ENCODE measurements around the gene TMEM203.

TMEM203 gene

GRCh38 chr9:137227054-137227852 is 21.8 kb upstream of the TMEM203 start, which contains the start of gene RNF224:
Gene RNF224 (plus strand): TSS chr9:137227502. CDS start chr9:137228336, 834 bp downstream.
- Mint-ChIP-seq H3K27ac (peak within 1 kb of the TSS; percentile 27), H3K4me3 (no peak within 1 kb of the TSS), H3K9me3 (no peaks in the 10 kb centered on the region), H3K36me3 (peaks cover 7% of the 10 kb centered on the region), H3K4me1 (peaks cover 12% of the 10 kb centered on the region)
- ATAC-seq = peak; percentile 62
- peak; percentile 82 to 90 for DNase-seq (ENCODE audit: low spot score in 2 of 2)

DNA sequence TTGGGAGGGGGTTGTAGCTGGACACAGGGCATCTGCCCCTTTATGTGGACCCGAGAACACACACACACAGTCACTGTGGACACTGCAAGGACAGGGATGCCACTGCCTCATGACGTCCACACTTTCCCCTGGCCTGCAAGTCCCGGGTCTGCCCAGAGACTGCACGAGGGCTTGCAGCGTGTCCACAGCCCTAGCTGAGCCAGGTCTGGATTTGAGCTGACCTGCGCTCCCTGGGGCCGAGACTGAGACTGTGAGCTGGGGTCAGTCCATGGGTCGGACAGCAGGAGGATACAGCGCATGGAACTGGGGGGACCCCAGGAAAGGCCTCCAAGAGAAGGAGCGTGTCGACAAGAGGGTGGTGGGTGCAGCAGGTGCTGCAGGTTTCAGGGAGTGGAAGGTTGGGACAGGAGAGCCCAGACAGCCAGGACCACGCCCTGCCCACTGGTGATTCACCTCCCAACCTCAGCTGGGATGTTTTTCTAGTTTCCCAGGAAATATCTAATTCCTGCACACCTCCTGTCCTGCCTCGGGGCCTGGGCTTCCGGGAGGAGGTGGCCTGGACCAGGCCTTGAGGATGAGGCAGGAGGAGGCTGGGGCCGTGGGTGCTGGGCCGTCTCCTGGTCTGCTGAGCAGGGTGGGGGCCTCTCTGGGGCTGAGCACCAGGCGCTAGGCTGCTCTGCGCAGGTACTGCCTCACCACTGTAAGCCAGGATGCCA is 21.0 kb upstream of the TMEM203 start:
- no peak for ATAC-seq
- H3K4me1 Mint-ChIP-seq = peaks cover 12% of the 10 kb centered on the region
- no peak overlapping the region for H3K27ac Mint-ChIP-seq
- peaks cover 7% of the 10 kb centered on the region for H3K36me3 Mint-ChIP-seq
- no peak for DNase-seq (ENCODE audit: low spot score in 2 of 2)
- H3K9me3 Mint-ChIP-seq = no peaks in the 10 kb centered on the region
- H3K4me3 Mint-ChIP-seq = no peak overlapping the region

GRCh38 chr9:137225699-137226331 is 20.4 kb upstream of the TMEM203 start:
- H3K36me3 Mint-ChIP-seq = peaks cover 7% of the 10 kb centered on the region
- peaks cover 12% of the 10 kb centered on the region for H3K4me1 Mint-ChIP-seq
- H3K4me3 Mint-ChIP-seq = no peak overlapping the region
- DNase-seq (ENCODE audit: low spot score in 2 of 2) = no peak
- H3K9me3 Mint-ChIP-seq = no peaks in the 10 kb centered on the region
- H3K27ac Mint-ChIP-seq = peak overlapping the region; percentile 45
- ATAC-seq = no peak

DNA sequence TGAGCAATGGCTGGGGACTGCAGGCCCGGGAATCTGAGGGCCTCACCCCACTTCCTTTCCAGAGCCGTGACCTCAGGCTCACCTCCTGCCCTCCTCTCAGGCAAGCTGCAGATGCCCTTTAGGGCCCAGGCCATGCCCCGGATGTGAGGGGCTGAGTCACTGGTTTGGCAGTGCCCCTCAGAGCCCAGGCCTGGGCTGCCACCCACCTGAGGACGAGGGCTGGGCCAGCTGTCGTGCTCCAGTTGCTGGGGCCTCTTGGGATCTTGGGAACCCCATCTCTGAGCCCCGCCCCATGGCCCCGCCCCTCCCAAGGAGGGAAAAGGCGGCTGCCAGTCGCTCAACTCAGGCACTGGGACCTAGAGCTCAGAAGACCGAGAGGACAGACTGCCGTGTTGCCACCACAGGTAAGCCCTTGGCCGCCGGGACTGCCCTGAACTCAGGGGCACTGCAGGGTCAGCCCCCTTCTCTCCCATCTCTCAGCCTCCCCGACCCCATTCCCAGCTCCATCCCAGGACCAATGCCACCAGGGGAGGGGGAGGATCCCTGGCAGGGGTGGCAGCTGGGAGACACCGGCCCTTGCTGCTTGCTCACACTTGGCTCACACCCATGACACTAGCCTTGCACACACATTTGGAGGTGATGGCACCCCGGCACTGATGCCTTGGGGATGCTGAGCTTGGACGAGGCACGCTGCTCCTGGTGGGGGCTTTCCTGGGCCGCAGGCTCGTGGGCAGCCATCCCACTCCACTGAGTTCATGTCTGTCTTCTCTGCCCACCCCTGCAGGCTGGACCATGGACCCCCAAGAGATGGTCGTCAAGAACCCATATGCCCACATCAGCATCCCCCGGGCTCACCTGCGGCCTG is 19.6 kb upstream of the TMEM203 start, which contains the start of gene CYSRT1:
CYSRT1 (plus strand) TSS at position 345 of the 865 bp plus-strand sequence; CDS start at position 793, 448 bp downstream.
- Mint-ChIP-seq H3K27ac (peak within 1 kb of the TSS; percentile 79), H3K9me3 (no peaks in the 10 kb centered on the region), H3K36me3 (peaks cover 7% of the 10 kb centered on the region), H3K4me3 (peak within 1 kb of the TSS; percentile 74), H3K4me1 (peaks cover 13% of the 10 kb centered on the region)
- DNase-seq (ENCODE audit: low spot score in 2 of 2) (no peak), ATAC-seq (peak; percentile 27)

DNA sequence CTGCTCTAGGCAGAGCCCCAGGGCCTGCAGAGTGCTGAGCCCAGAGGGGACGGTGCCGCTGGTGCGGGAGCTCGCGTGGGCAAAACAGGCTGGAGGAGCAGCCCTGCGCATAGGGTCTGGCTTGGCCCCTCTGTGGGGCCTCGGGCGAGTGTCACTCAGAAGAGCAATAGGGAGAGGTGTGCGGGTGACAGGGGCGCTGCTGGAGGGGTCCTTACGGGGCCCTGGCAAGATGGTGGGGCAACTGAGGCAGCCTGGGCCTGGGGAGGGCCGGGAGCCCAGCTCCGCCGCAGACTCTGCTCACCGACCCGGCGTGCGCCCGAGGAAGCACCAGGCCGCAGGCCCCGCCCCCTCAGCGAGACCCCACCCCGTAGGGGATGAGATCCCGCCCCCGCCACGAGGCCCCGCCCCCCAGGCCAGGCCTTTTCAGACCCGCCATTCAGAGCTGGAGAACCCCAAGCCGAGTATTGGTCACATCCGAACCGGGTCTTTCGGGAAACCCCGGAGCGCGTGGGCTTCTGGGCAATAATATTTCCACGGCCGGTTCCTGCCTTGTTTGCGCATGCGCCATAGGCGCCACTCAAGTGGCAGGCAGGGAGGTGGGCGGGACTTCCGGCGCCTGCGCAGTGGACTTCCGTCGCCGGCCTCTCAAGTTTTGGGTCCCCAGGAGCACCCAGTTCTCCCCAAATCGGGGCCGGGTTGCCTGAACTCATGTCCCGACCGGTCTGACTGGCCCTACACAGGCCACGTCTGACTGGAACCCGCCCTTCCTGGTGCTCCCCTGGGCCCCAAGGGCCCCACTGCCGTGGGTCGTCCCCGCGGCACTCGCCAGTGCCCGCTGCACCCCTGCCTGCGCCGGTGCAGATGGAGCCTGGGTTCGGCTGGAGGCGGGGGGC is 17.9 kb upstream of the TMEM203 start:
- Mint-ChIP-seq H3K36me3 (peaks cover 7% of the 10 kb centered on the region), H3K4me3 (peak overlapping the region; percentile 74), H3K4me1 (peaks cover 16% of the 10 kb centered on the region), H3K27ac (peak overlapping the region; percentile 79), H3K9me3 (no peaks in the 10 kb centered on the region)
- peak; percentile 91 to 99 for DNase-seq (ENCODE audit: low spot score in 2 of 2)
- ATAC-seq = peak; percentile 87

GRCh38 chr9:137222190-137223077 is 17.0 kb upstream of the TMEM203 start, which contains the start of gene RNF208:
Gene RNF208 (minus strand): TSS chr9:137222240. CDS start chr9:137221212, 1,028 bp downstream.
- Mint-ChIP-seq H3K36me3 (peaks cover 7% of the 10 kb centered on the region), H3K27ac (peak within 1 kb of the TSS; percentile 79), H3K4me1 (peaks cover 11% of the 10 kb centered on the region), H3K4me3 (peak within 1 kb of the TSS; percentile 74), H3K9me3 (no peaks in the 10 kb centered on the region)
- ATAC-seq (no peak), DNase-seq (ENCODE audit: low spot score in 2 of 2) (peak in 1 of 2 donors; percentile 57)

GRCh38 chr9:137221506-137222111 is 16.2 kb upstream of the TMEM203 start:
- Mint-ChIP-seq H3K4me3 (no peak overlapping the region), H3K9me3 (no peaks in the 10 kb centered on the region), H3K36me3 (peaks cover 7% of the 10 kb centered on the region), H3K27ac (no peak overlapping the region), H3K4me1 (peaks cover 9% of the 10 kb centered on the region)
- no peak for DNase-seq (ENCODE audit: low spot score in 2 of 2)
- no peak for ATAC-seq

- no peak for DNase-seq (ENCODE audit: low spot score in 2 of 2)
- peaks cover 9% of the 10 kb centered on the region for H3K4me1 Mint-ChIP-seq
- peak overlapping the region; percentile 38 for H3K4me3 Mint-ChIP-seq
- no peak for ATAC-seq
- no peaks in the 10 kb centered on the region for H3K9me3 Mint-ChIP-seq
- H3K36me3 Mint-ChIP-seq = peaks cover 7% of the 10 kb centered on the region
- no peak overlapping the region for H3K27ac Mint-ChIP-seq
Measured at GRCh38 chr9:137221095-137221505, 15.7 kb upstream of the TMEM203 start.

DNA sequence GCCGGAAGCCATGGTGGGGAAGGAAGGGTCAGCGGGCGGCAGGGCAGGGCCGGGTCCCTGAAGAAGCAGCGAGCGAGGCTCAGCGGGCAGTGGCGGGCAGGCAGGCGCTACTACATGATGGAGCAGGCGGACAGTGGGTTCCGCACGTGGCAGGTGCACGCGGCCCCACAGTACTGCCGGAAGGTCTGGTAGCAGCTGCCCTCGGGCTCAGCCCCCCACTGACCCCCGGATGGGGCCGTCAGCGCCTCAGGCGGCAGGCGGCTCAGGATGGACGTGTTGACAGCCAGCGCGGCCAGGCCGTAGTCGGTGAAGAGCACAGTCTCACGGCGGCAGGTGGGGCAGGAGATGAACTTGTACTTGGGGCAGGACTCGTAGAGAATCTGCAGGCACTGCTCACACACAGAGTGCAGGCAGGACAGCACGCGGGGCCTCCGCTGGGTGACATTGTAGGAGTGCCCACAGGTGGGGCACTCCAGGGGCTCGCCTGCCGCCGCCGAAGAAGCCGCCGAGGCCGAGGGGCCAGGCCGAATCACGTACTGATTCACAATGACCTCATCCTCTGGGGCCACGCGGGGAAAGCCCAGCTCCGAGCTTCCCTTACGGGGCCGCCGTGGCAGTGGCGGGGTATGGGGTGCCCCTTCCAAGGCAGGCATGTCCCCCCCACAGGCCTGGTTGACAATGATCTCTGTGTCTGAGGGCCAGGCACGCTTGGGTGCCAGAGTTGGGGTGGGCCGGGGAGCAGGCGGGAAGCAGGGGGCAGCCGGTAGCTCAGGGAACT is 15.1 kb upstream of the TMEM203 start:
- Mint-ChIP-seq H3K9me3 (no peaks in the 10 kb centered on the region), H3K36me3 (peaks cover 7% of the 10 kb centered on the region), H3K4me3 (peak overlapping the region; percentile 38), H3K27ac (no peak overlapping the region), H3K4me1 (peaks cover 9% of the 10 kb centered on the region)
- no peak for DNase-seq (ENCODE audit: low spot score in 2 of 2)
- no peak for ATAC-seq

DNA sequence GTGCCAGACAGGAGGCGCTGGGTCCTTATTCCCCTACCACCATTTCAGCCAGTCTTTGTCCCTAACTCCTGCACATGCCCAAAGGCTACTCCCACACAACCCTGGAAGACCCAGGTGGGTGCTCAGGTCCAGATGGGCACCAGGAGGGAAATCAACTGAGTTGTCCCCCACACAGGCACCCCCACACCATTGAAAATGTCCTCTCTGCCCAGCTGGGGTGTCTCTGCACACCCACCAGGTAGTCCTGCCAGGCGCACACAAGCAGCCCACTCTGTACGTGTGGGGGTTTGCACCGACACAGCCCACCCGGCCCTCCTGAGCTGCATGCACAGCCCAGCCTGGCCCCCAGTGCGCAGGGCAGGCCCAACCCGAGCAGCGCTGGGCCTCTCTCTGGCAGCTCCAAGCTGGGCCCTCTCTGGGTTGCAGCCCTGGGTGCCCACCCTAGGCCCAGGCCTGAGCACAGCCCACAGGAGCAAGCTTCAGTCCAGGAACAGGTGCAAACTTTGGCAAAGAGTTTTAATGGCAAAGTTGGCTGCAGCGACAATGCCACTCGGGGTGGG is 14.4 kb upstream of the TMEM203 start:
- H3K27ac Mint-ChIP-seq = no peak overlapping the region
- peaks cover 9% of the 10 kb centered on the region for H3K4me1 Mint-ChIP-seq
- H3K36me3 Mint-ChIP-seq = peaks cover 9% of the 10 kb centered on the region
- DNase-seq (ENCODE audit: low spot score in 2 of 2) = no peak
- H3K9me3 Mint-ChIP-seq = no peaks in the 10 kb centered on the region
- ATAC-seq = no peak
- peak overlapping the region; percentile 38 for H3K4me3 Mint-ChIP-seq

GRCh38 chr9:137218754-137219271 is 13.4 kb upstream of the TMEM203 start:
- no peak overlapping the region for H3K4me3 Mint-ChIP-seq
- DNase-seq (ENCODE audit: low spot score in 2 of 2) (no peak), ATAC-seq (no peak)
- peaks cover 9% of the 10 kb centered on the region for H3K4me1 Mint-ChIP-seq
- no peaks in the 10 kb centered on the region for H3K9me3 Mint-ChIP-seq
- no peak overlapping the region for H3K27ac Mint-ChIP-seq
- H3K36me3 Mint-ChIP-seq = peaks cover 12% of the 10 kb centered on the region

All from stimulated activated effector memory CD8-positive, alpha-beta T cell treated with anti-CD3 and anti-CD28 coated beads, Interleukin-12 subunit alpha, Interleukin-12 subunit beta, amount 100 ng/mL, for 72 hours (primary cell).